ENCODE results near the gene AP1S3.

The AP1S3 gene

GRCh38 chr2:223760838-223761502, 76.4 kb downstream of the AP1S3 start:
- H3K9ac ChIP-seq (ENCODE audit: low read depth, low read length) = no peak overlapping the region
- H3K27ac ChIP-seq (ENCODE audit: low read depth, low read length) = no peak overlapping the region
- H3K27me3 ChIP-seq (ENCODE audit: control insufficient read depth, insufficient read depth, low read length) = no peaks in the 10 kb centered on the region

DNA sequence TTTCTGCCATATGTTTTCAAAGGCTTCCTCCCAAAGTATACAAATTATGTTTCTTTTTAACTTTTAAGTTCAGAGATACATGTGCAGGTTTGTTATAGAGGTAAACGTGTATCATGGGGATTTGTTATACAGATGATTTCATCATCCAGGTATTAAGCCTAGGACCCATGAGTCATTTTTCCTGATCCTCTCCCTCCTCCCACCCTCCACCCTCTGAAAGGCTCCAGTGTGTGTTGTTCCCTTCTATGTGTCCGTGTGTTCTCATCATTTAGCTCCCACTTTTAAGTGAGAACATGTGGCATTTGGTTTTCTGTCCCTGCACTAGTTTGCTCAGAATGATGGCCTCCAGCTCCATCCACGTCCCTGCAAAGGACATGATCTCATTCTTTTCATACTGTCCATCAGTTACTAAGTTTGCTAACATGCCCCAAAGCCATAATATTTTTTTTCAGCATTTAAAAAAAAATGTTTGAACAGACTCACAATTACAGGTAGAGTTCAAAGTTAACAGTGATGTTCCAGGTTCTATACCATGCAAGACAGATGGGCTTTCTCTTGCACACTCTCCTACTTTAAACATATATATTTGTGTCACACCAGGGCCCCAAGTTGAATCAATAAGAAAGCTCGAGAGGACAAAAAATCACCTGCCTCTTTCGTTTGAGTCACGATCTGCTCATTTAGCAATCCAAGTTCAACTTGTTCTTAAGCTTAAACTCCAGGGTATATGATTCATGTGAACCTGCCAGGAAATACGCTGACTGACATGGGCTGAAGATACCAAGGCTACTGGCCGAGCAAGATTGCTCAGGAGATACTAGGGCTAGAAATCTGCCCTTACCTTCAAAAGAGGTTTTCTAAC, 77.6 kb downstream of the AP1S3 start:
- Histone ChIP-seq H3K27me3 (ENCODE audit: control insufficient read depth, insufficient read depth, low read length) (no peaks in the 10 kb centered on the region), H3K36me3 (ENCODE audit: control insufficient read depth, insufficient read depth, low read length) (no peaks in the 10 kb centered on the region), H3K27ac (ENCODE audit: low read depth, low read length) (peak overlapping the region; percentile 17), H3K9me3 (ENCODE audit: control insufficient read depth, insufficient read depth, low read length) (no peaks in the 10 kb centered on the region), H3K4me3 (ENCODE audit: low read depth, low read length) (no peak overlapping the region), H3K9ac (ENCODE audit: low read depth, low read length) (no peak overlapping the region), H3K4me1 (ENCODE audit: control insufficient read depth, insufficient read depth, low read length) (no peaks in the 10 kb centered on the region)

More at GRCh38 chr2:223760838-223761502, 76.4 kb downstream of the AP1S3 start:
- Histone ChIP-seq H3K4me1 (ENCODE audit: control insufficient read depth, insufficient read depth, low read length) (no peaks in the 10 kb centered on the region), H3K36me3 (ENCODE audit: control insufficient read depth, insufficient read depth, low read length) (no peaks in the 10 kb centered on the region), H3K9me3 (ENCODE audit: control insufficient read depth, insufficient read depth, low read length) (no peaks in the 10 kb centered on the region), H3K4me3 (ENCODE audit: low read depth, low read length) (no peak overlapping the region)

DNA sequence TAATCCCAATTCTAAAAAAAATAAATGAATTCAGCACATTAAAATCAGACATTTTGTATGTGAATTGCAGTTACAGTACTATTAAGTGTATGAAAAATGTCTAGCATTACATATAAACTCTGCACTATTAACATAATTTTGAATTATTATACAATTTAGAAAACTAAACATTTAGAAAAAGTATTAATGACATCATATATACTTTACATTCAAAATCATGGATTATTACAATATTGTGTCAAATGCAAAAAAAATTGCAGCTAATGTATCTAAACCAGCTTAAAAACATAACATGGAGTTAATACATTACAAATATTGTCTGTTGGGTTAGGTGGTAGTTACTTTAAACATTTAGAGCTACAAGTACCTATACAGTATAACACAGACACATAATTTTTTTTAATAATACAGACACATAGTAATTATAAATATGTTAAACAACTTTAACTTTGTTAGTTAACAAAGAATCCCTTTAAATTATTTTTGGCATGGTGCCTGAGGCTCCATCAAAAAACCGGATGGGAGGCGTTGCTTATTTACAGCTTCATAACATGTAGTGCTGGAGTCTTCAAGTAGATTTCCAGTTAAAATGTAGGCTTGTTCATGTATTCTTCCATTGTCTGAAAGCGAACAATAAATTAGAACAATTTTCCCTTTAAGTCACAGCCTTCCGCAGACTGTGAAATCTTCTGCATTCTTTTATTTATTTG, 79.1 kb downstream of the AP1S3 start:
- Histone ChIP-seq H3K27ac (ENCODE audit: low read depth, low read length) (no peak overlapping the region), H3K9ac (ENCODE audit: low read depth, low read length) (no peak overlapping the region), H3K4me3 (ENCODE audit: low read depth, low read length) (no peak overlapping the region), H3K4me1 (ENCODE audit: control insufficient read depth, insufficient read depth, low read length) (no peaks in the 10 kb centered on the region), H3K9me3 (ENCODE audit: control insufficient read depth, insufficient read depth, low read length) (no peaks in the 10 kb centered on the region), H3K36me3 (ENCODE audit: control insufficient read depth, insufficient read depth, low read length) (no peaks in the 10 kb centered on the region), H3K27me3 (ENCODE audit: control insufficient read depth, insufficient read depth, low read length) (no peaks in the 10 kb centered on the region)

DNA sequence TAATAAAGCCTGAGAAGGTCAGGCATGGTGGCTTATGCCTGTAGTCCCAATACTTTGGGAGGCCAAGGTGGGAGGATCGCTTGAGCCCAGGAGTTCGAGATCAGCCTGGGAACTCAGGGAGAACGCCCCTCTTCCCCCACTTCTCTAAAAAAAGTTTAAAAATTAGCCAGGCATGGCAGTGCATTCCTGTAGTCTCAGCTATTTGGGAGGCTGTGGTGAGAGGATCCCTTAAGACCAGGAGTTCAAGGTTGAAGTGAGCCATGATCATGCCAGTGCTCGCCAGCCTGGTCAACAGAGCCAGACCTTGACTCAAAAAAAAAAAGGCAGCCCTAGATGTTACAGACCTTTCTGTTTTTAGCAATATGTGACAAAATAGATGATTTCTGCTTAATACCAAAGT, 83.4 kb downstream of the AP1S3 start:
- no peak overlapping the region for H3K9ac ChIP-seq (ENCODE audit: low read depth, low read length)
- H3K4me3 ChIP-seq (ENCODE audit: low read depth, low read length) = no peak overlapping the region
- no peaks in the 10 kb centered on the region for H3K9me3 ChIP-seq (ENCODE audit: control insufficient read depth, insufficient read depth, low read length)
- H3K4me1 ChIP-seq (ENCODE audit: control insufficient read depth, insufficient read depth, low read length) = no peaks in the 10 kb centered on the region
- no peak overlapping the region for H3K27ac ChIP-seq (ENCODE audit: low read depth, low read length)
- no peaks in the 10 kb centered on the region for H3K36me3 ChIP-seq (ENCODE audit: control insufficient read depth, insufficient read depth, low read length)
- H3K27me3 ChIP-seq (ENCODE audit: control insufficient read depth, insufficient read depth, low read length) = no peaks in the 10 kb centered on the region

DNA sequence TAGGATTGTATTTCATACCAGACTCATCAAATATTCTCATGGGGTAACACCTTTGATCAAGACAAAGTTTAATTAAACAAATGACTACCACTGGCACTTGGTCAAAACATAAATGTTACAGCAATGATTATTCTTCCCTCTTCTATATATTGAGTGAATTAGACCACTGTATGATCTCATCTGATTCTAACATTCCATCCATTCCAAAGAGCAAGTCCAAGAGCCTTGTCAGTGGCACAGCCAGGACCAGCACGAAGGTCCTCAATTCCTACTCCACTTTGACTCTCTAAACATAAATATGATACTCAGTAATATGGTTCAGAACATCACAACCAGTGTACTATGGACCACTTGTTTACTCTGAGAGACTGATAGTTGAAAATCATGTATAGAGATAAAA, 86.4 kb downstream of the AP1S3 start:
- H3K36me3 ChIP-seq (ENCODE audit: control insufficient read depth, insufficient read depth, low read length) = no peaks in the 10 kb centered on the region
- H3K9me3 ChIP-seq (ENCODE audit: control insufficient read depth, insufficient read depth, low read length) = no peaks in the 10 kb centered on the region
- no peak overlapping the region for H3K27ac ChIP-seq (ENCODE audit: low read depth, low read length)
- no peak overlapping the region for H3K4me3 ChIP-seq (ENCODE audit: low read depth, low read length)
- H3K9ac ChIP-seq (ENCODE audit: low read depth, low read length) = no peak overlapping the region
- H3K4me1 ChIP-seq (ENCODE audit: control insufficient read depth, insufficient read depth, low read length) = no peaks in the 10 kb centered on the region
- H3K27me3 ChIP-seq (ENCODE audit: control insufficient read depth, insufficient read depth, low read length) = no peaks in the 10 kb centered on the region

- H3K36me3 ChIP-seq (ENCODE audit: control insufficient read depth, insufficient read depth, low read length) = no peaks in the 10 kb centered on the region
- no peaks in the 10 kb centered on the region for H3K27me3 ChIP-seq (ENCODE audit: control insufficient read depth, insufficient read depth, low read length)
- no peak overlapping the region for H3K27ac ChIP-seq (ENCODE audit: low read depth, low read length)
- H3K9me3 ChIP-seq (ENCODE audit: control insufficient read depth, insufficient read depth, low read length) = no peaks in the 10 kb centered on the region
- no peak overlapping the region for H3K9ac ChIP-seq (ENCODE audit: low read depth, low read length)
- no peaks in the 10 kb centered on the region for H3K4me1 ChIP-seq (ENCODE audit: control insufficient read depth, insufficient read depth, low read length)
- no peak overlapping the region for H3K4me3 ChIP-seq (ENCODE audit: low read depth, low read length)
Observed at GRCh38 chr2:223747392-223748042, 89.9 kb downstream of the AP1S3 start.

- no peak overlapping the region for H3K4me3 ChIP-seq (ENCODE audit: low read depth, low read length)
- no peaks in the 10 kb centered on the region for H3K27me3 ChIP-seq (ENCODE audit: control insufficient read depth, insufficient read depth, low read length)
- H3K9me3 ChIP-seq (ENCODE audit: control insufficient read depth, insufficient read depth, low read length) = no peaks in the 10 kb centered on the region
- H3K4me1 ChIP-seq (ENCODE audit: control insufficient read depth, insufficient read depth, low read length) = no peaks in the 10 kb centered on the region
- no peaks in the 10 kb centered on the region for H3K36me3 ChIP-seq (ENCODE audit: control insufficient read depth, insufficient read depth, low read length)
- H3K9ac ChIP-seq (ENCODE audit: low read depth, low read length) = no peak overlapping the region
- H3K27ac ChIP-seq (ENCODE audit: low read depth, low read length) = no peak overlapping the region
Observed at GRCh38 chr2:223746611-223747010, 90.8 kb downstream of the AP1S3 start.

DNA sequence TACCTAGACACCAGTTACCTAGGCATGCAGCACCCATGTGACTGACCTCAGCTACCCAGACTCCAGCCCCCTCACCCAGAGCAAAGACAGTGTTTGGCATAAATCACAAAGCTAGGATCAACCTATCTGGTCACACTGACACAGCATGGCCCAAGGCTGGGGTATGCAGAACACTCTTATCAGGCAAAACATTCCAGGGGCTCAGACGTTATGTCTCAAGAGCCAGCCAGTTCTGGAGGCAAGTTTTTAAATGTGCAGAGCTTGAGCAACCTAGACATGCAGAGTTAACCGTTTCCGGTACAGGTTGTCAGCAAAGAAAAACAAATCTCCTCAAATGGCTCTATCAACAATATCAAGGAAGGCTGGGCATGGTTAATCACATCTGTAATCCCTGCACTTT, 92.8 kb downstream of the AP1S3 start:
- Histone ChIP-seq H3K27ac (ENCODE audit: low read depth, low read length) (no peak overlapping the region), H3K9ac (ENCODE audit: low read depth, low read length) (no peak overlapping the region), H3K36me3 (ENCODE audit: control insufficient read depth, insufficient read depth, low read length) (no peaks in the 10 kb centered on the region), H3K27me3 (ENCODE audit: control insufficient read depth, insufficient read depth, low read length) (no peaks in the 10 kb centered on the region), H3K4me3 (ENCODE audit: low read depth, low read length) (no peak overlapping the region), H3K9me3 (ENCODE audit: control insufficient read depth, insufficient read depth, low read length) (no peaks in the 10 kb centered on the region), H3K4me1 (ENCODE audit: control insufficient read depth, insufficient read depth, low read length) (no peaks in the 10 kb centered on the region)

GRCh38 chr2:223740679-223741078, 96.7 kb downstream of the AP1S3 start:
- Histone ChIP-seq H3K27ac (ENCODE audit: low read depth, low read length) (no peak overlapping the region), H3K4me1 (ENCODE audit: control insufficient read depth, insufficient read depth, low read length) (no peaks in the 10 kb centered on the region)

DNA sequence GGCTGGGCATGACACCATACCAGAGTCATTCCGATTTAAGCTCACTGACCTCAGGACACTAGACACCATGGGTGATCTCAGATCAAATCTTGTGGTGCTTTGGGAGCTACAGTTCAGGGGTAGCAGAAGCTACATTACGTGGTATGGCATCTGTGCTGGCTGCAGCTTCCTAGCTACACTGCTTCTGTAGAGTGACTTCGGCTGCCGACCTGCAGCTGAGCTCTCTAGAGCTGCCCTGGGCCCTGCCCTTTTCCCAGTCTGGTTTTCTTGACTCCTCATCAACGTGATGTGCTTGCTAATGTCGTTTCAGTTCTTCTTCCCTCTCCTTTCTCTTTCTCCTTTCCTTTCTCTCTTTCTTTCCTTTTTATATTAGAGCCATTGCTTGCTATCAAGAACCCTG, 100.2 kb downstream of the AP1S3 start:
- Histone ChIP-seq H3K27ac (ENCODE audit: low read depth, low read length) (no peak overlapping the region), H3K4me3 (ENCODE audit: low read depth, low read length) (no peak overlapping the region), H3K4me1 (ENCODE audit: control insufficient read depth, insufficient read depth, low read length) (no peaks in the 10 kb centered on the region), H3K36me3 (ENCODE audit: control insufficient read depth, insufficient read depth, low read length) (no peaks in the 10 kb centered on the region), H3K9me3 (ENCODE audit: control insufficient read depth, insufficient read depth, low read length) (no peaks in the 10 kb centered on the region), H3K27me3 (ENCODE audit: control insufficient read depth, insufficient read depth, low read length) (no peaks in the 10 kb centered on the region), H3K9ac (ENCODE audit: low read depth, low read length) (no peak overlapping the region)

More at GRCh38 chr2:223740679-223741078, 96.7 kb downstream of the AP1S3 start:
- Histone ChIP-seq H3K4me3 (ENCODE audit: low read depth, low read length) (no peak overlapping the region), H3K9ac (ENCODE audit: low read depth, low read length) (no peak overlapping the region), H3K36me3 (ENCODE audit: control insufficient read depth, insufficient read depth, low read length) (no peaks in the 10 kb centered on the region), H3K27me3 (ENCODE audit: control insufficient read depth, insufficient read depth, low read length) (no peaks in the 10 kb centered on the region), H3K9me3 (ENCODE audit: control insufficient read depth, insufficient read depth, low read length) (no peaks in the 10 kb centered on the region)
